H9 (cell line): ENCODE measurements around the gene RASA3. TPM values are rescaled to one million over a fixed set of nuclear protein-coding genes. Genes with fewer than 3 reads are reported as not detected.
A peak's percentile ranks its signal among the peaks of the same experiment; 100 is the strongest.

Source experiments
- DNase-seq: peaks from one replicate; pipeline ENCODE4 v3.0.0-alpha.2; 2017
- H2AFZ ChIP-seq: one replicate; pipeline ENCODE4 v1.6.1; 2013; ENCODE audit warnings: mild to moderate bottlenecking, low read length, control low read depth, moderate library complexity
- H2AK5ac ChIP-seq: 2 replicates; pipeline ENCODE4 v1.6.1; 2013; ENCODE audit warnings: low read length, control low read depth, mixed read lengths; ENCODE audit not compliant: insufficient read length
- H2BK120ac ChIP-seq: one replicate; pipeline ENCODE4 v1.6.1; 2013; ENCODE audit warnings: low read depth, mild to moderate bottlenecking, low read length, control low read depth, inconsistent platforms; ENCODE audit not compliant: poor library complexity, severe bottlenecking
- H2BK12ac ChIP-seq: 2 replicates; pipeline ENCODE4 v1.6.1; 2013; ENCODE audit warnings: low read length, control low read depth, mixed read lengths, low read depth; ENCODE audit not compliant: insufficient read length
- H2BK15ac ChIP-seq: 2 replicates; pipeline ENCODE4 v1.6.1; 2013; ENCODE audit warnings: low read depth, low read length, control low read depth
- H2BK20ac ChIP-seq: one replicate; pipeline ENCODE4 v1.6.1; 2013; ENCODE audit warnings: low read depth, mild to moderate bottlenecking, low read length, control low read depth, inconsistent platforms; ENCODE audit not compliant: poor library complexity, severe bottlenecking
- H2BK5ac ChIP-seq: 2 replicates; pipeline ENCODE4 v1.6.1; 2013; ENCODE audit warnings: low read length, control low read depth, mixed read lengths; ENCODE audit not compliant: insufficient read length
- H3K14ac ChIP-seq: 2 replicates; pipeline ENCODE4 v1.6.1; 2013; ENCODE audit warnings: low read length, control low read depth; ENCODE audit not compliant: insufficient read depth
- H3K18ac ChIP-seq: 2 replicates; pipeline ENCODE4 v1.6.1; 2013; ENCODE audit warnings: low read depth, mild to moderate bottlenecking, mixed read lengths, low read length, control low read depth; ENCODE audit not compliant: insufficient read length
- H3K23ac ChIP-seq: 2 replicates; pipeline ENCODE4 v1.6.1; 2013; ENCODE audit warnings: low read length, control low read depth, mixed read lengths, low read depth; ENCODE audit not compliant: insufficient read length
- H3K23me2 ChIP-seq: 2 replicates; pipeline ENCODE4 v1.6.1; 2013; ENCODE audit warnings: low read depth, mild to moderate bottlenecking, mixed read lengths, low read length, control low read depth; ENCODE audit not compliant: insufficient read length, poor library complexity, severe bottlenecking
- H3K27ac ChIP-seq: 2 replicates; pipeline ENCODE4 v1.5.1; 2013; ENCODE audit warnings: low read length, control low read depth, mixed read lengths, low read depth; ENCODE audit not compliant: insufficient read length
- H3K27me3 ChIP-seq: 2 replicates; pipeline ENCODE4 v1.6.1; 2013; ENCODE audit warnings: low read length, control low read depth, inconsistent platforms; ENCODE audit not compliant: insufficient read depth
- H3K4ac ChIP-seq: 2 replicates; pipeline ENCODE4 v1.6.1; 2013; ENCODE audit warnings: low read depth, mild to moderate bottlenecking, control low read depth, inconsistent platforms, low read length, moderate library complexity
- H3K4me1 ChIP-seq: 2 replicates; pipeline ENCODE4 v1.6.1; 2013; ENCODE audit warnings: low read length, control low read depth, inconsistent platforms; ENCODE audit not compliant: insufficient read depth
- H3K4me2 ChIP-seq: 2 replicates; pipeline ENCODE4 v1.6.1; 2013; ENCODE audit warnings: low read length, control low read depth, mixed read lengths; ENCODE audit not compliant: insufficient read length, insufficient read depth
- H3K56ac ChIP-seq: 2 replicates; pipeline ENCODE4 v1.6.1; 2013; ENCODE audit warnings: low read depth, mild to moderate bottlenecking, mixed read lengths, low read length, control low read depth; ENCODE audit not compliant: insufficient read length
- H3K79me1 ChIP-seq: 2 replicates; pipeline ENCODE4 v1.6.1; 2013; ENCODE audit warnings: low read depth, mild to moderate bottlenecking, moderate library complexity, low read length, control low read depth, inconsistent platforms; ENCODE audit not compliant: insufficient read depth, poor library complexity, severe bottlenecking
- H3K79me2 ChIP-seq: 2 replicates; pipeline ENCODE4 v1.6.1; 2013; ENCODE audit warnings: low read length, control low read depth, inconsistent platforms; ENCODE audit not compliant: insufficient read depth
- H3K9ac ChIP-seq: 2 replicates; pipeline ENCODE4 v1.6.1; 2013; ENCODE audit warnings: low read length, control low read depth, mixed read lengths; ENCODE audit not compliant: insufficient read length; ENCODE audit errors: extremely low read depth
- H3K9me3 ChIP-seq: one replicate; pipeline ENCODE4 v1.6.1; 2013; ENCODE audit warnings: low read depth, low read length, inconsistent platforms; ENCODE audit not compliant: control insufficient read depth
- H3T11ph ChIP-seq: one replicate; pipeline ENCODE4 v1.6.1; 2013; ENCODE audit warnings: mild to moderate bottlenecking, low read length, control low read depth, inconsistent platforms
- H4K20me1 ChIP-seq: one replicate; pipeline ENCODE4 v1.6.1; 2013; ENCODE audit not compliant: control insufficient read depth, insufficient read length, insufficient read depth
- H4K5ac ChIP-seq: 2 replicates; pipeline ENCODE4 v1.6.1; 2013; ENCODE audit warnings: low read depth, mild to moderate bottlenecking, mixed read lengths, low read length, control low read depth; ENCODE audit not compliant: insufficient read length
- H4K8ac ChIP-seq: replicated peaks from 2 replicates; pipeline ENCODE4 v1.6.1; 2013; ENCODE audit warnings: low read length, control low read depth, mixed read lengths, low read depth; ENCODE audit not compliant: insufficient read length
- H4K91ac ChIP-seq: 2 replicates; pipeline ENCODE4 v1.6.1; 2013; ENCODE audit warnings: low read depth, mild to moderate bottlenecking, moderate library complexity, mixed read lengths, low read length, control low read depth; ENCODE audit not compliant: insufficient read length
- H3K27ac Mint-ChIP-seq, 3 experiments: 2 replicates in 2 of 3; 3 replicates in 1 of 3; pipeline ENCODE4 v1.8.0; 2020 to 2021; ENCODE audit warnings: mixed read lengths in 3 of 3, mild to moderate bottlenecking in 1 of 3, moderate library complexity in 1 of 3
- H3K27me3 Mint-ChIP-seq: 2 replicates; pipeline ENCODE4 v1.8.0; 2021; ENCODE audit warnings: low read depth, mild to moderate bottlenecking, moderate library complexity, mixed read lengths
- H3K36me3 Mint-ChIP-seq, 3 experiments: 2 replicates in 2 of 3; 3 replicates in 1 of 3; pipeline ENCODE4 v1.8.0; 2020 to 2021; ENCODE audit warnings: low read depth in 3 of 3, mixed read lengths in 3 of 3; ENCODE audit not compliant: insufficient read depth in 1 of 3
- H3K4me1 Mint-ChIP-seq, 2 experiments: 2 replicates each; pipeline ENCODE4 v1.8.0; 2020; ENCODE audit warnings: mixed read lengths in 2 of 2
- H3K4me3 Mint-ChIP-seq, 2 experiments: 2 replicates in 1 of 2; 3 replicates in 1 of 2; pipeline ENCODE4 v1.8.0; 2020 to 2021; ENCODE audit warnings: mild to moderate bottlenecking in 2 of 2, mixed read lengths in 2 of 2, moderate library complexity in 1 of 2
- H3K9me3 Mint-ChIP-seq, 2 experiments: 2 replicates in 1 of 2; 3 replicates in 1 of 2; pipeline ENCODE4 v1.8.0; 2020; ENCODE audit warnings: mild to moderate bottlenecking in 2 of 2, mixed read lengths in 2 of 2, moderate library complexity in 1 of 2
- WGBS: extraction: QIAGEN DNeasy Blood & Tissue Kit; methylation state at CpG from one replicate; pipeline ENCODE4 v1.1.7; 2013; ENCODE audit warnings: missing lambda C conversion rate, low lambda C conversion rate, mixed read lengths; ENCODE audit not compliant: insufficient read length; ENCODE audit errors: extremely low coverage; 5-methylcytosine and 5-hydroxymethylcytosine counted together
- total RNA-seq: library from RNA; stranded (reverse); gene quantifications from 2 replicates; pipeline ENCODE4 v1.2.1, GENCODE V29; 2021
- TF ChIP-seq, protein P1 (sequence below): fragments of 200-600 bp; sonication (generic); conservative IDR thresholded peaks from 3 replicates; pipeline ENCODE4 v1.8.0; 2021; ENCODE audit warnings: antibody characterized with exemption, mild to moderate bottlenecking

RASA3 gene
- total RNA-seq, 1 experiment from 2014 or later, result 12.3 TPM

DNA sequence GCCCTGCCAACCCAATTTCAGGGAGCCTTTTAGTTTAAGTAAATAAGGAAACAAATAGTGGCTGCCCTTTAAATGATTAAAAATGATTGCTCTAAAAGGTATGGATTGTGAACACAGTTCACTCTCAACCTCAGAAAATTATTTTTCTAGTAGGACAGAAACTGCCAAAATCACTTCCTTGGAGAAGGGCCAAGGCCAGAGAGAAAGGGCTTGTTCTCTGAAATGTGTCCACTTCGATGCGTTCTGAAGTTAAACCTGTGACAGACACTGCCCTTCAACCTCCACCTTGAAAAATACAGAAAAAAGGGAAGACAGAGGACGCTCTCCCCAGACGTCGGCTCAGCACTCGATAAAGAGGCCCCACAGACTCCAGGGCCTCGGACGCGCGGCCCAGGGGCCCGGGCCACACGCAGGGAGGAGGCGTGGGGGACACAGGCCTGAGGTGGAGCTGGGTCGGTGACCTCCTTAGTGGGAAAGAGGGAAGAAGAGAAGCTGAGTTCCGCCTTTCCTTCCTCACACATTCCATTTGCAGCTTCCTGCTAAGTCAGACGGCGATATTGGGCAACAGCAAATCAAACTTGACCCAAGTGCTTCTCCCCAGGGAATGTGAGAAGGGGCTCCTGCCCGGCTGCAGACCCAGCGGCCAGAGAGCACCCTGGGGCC is 63.6 kb downstream of the RASA3 start:
- Mint-ChIP-seq H3K27ac (peak overlapping the region; percentile 25 to 89 (median 89); a peak in 3 of 7 replicates), H3K36me3 (peaks cover 4 to 9% (median 7%) of the 10 kb centered on the region in 3 experiments; a peak in 6 of 7 replicates), H3K4me3 (no peak overlapping the region), H3K4me1 (peaks cover 25 to 41% of the 10 kb centered on the region in 2 experiments), H3K27me3 (peaks cover 2% of the 10 kb centered on the region; the same call in 1 of the 2 replicates), H3K9me3 (peaks cover 4 to 5% of the 10 kb centered on the region in 2 experiments; a peak in 4 of 5 replicates)
- no peaks in the 10 kb centered on the region for H3K23me2 ChIP-seq
- no peak overlapping the region for H3K23ac ChIP-seq
- no peaks in the 10 kb centered on the region for H4K20me1 ChIP-seq
- WGBS, result no CpG with 5 or more reads among the region's 19 CpGs
- H3K4me2 ChIP-seq, result no peak overlapping the region
- no peak for DNase-seq
- TF ChIP-seq, protein P1, sequence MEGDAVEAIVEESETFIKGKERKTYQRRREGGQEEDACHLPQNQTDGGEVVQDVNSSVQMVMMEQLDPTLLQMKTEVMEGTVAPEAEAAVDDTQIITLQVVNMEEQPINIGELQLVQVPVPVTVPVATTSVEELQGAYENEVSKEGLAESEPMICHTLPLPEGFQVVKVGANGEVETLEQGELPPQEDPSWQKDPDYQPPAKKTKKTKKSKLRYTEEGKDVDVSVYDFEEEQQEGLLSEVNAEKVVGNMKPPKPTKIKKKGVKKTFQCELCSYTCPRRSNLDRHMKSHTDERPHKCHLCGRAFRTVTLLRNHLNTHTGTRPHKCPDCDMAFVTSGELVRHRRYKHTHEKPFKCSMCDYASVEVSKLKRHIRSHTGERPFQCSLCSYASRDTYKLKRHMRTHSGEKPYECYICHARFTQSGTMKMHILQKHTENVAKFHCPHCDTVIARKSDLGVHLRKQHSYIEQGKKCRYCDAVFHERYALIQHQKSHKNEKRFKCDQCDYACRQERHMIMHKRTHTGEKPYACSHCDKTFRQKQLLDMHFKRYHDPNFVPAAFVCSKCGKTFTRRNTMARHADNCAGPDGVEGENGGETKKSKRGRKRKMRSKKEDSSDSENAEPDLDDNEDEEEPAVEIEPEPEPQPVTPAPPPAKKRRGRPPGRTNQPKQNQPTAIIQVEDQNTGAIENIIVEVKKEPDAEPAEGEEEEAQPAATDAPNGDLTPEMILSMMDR, result no peak
- H2BK20ac ChIP-seq, result no peak overlapping the region
- H3K27ac ChIP-seq, result no peak overlapping the region
- H2AK5ac ChIP-seq, result no peak overlapping the region
- H2BK120ac ChIP-seq, result no peak overlapping the region
- H2BK5ac ChIP-seq, result no peak overlapping the region
- no peak overlapping the region for H2AFZ ChIP-seq
- H3K18ac ChIP-seq, result no peak overlapping the region
- H3K4me1 ChIP-seq, result no peaks in the 10 kb centered on the region; the same call in 1 of the 2 replicates
- no peak overlapping the region for H4K8ac ChIP-seq
- no peak overlapping the region for H3K9ac ChIP-seq
- H3K56ac ChIP-seq, result no peak overlapping the region
- no peak overlapping the region for H3T11ph ChIP-seq
- no peak overlapping the region for H2BK15ac ChIP-seq
- no peak overlapping the region for H4K5ac ChIP-seq
- H4K91ac ChIP-seq, result no peak overlapping the region
- no peak overlapping the region for H3K4ac ChIP-seq
- H3K14ac ChIP-seq, result peak overlapping the region; percentile 46; the same call in 1 of the 2 replicates
- no peak overlapping the region for H2BK12ac ChIP-seq
- H3K79me1 ChIP-seq, result no peaks in the 10 kb centered on the region
- H3K79me2 ChIP-seq, result no peaks in the 10 kb centered on the region
- no peaks in the 10 kb centered on the region for H3K9me3 ChIP-seq
- H3K27me3 ChIP-seq, result no peaks in the 10 kb centered on the region
